ENCODE measurements around the gene DYNLRB1.

DYNLRB1 gene

DNA sequence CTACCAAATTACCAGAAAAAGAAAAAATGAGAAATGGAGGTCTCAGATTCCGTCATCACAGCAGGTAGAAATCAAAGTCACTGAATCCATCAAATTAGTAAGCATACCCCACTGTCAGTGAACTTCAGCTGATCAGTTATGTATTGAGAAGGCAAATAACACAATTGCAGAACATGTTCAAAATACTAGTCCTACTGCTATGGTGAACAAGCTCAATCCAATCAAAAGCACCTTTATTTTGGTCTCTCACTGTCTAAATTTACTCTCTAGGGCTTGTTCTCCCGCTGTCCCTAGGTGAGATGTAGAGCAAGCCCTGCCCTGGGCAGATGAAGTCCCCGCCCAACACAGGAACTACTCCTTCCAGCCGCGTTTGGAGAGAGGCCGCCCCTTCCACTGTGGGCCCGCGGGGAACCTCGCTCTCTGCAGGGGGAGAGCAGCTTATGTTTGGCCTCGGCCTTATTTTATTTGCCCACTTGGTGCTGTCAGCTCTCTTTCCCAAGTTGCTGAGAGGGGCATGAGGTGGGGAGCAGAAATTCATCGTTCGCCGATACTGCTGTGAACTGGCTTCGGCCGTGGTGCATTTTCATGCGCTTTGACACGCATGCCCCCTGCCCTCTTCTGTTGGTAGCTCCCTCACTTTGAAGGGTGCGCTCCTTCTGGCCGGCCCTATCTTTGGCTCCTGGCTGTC lies 28.0 kb downstream of the DYNLRB1 start:
- TF ChIP-seq CTCF (IDR thresholded peaks at IDR 0.05; ENCODE audit: low read depth, low read length): no peak
- no peak overlapping the region for H3K4me3 ChIP-seq (ENCODE audit: low read depth, low read length)

DNA sequence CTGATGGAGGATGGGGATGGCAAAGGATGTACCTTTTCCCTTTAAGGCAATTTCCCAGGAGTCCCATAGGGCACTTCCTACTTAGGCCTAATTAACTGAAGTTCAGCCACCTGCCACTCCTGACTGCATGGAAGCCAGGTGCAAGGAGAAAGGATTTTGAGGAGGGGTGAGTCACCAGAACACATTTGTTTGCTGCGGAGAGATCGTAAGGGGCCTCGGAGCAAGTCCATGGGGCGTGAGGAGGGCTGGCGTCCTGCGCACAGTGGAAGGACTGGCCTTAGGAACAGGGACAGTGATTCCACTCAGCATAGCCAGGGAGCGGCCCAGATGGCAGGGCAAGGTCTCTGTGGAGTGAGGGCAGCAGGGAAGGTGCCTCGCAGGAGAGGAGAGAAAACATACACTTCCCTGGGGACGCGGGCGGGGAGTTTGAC lies 30.5 kb downstream of the DYNLRB1 start:
- H3K4me3 ChIP-seq (ENCODE audit: low read depth, low read length): no peak overlapping the region
- TF ChIP-seq CTCF (IDR thresholded peaks at IDR 0.05; ENCODE audit: low read depth, low read length): no peak

GRCh38 chr20:34547844-34548613 lies 31.8 kb downstream of the DYNLRB1 start:
- TF ChIP-seq CTCF (IDR thresholded peaks at IDR 0.05; ENCODE audit: low read depth, low read length): no peak

GRCh38 chr20:34549291-34549928 lies 33.2 kb downstream of the DYNLRB1 start:
- no peak overlapping the region for H3K4me3 ChIP-seq (ENCODE audit: low read depth, low read length)
- TF ChIP-seq CTCF (IDR thresholded peaks at IDR 0.05; ENCODE audit: low read depth, low read length): no peak

More at GRCh38 chr20:34547844-34548613, 31.8 kb downstream of the DYNLRB1 start:
- H3K4me3 ChIP-seq (ENCODE audit: low read depth, low read length): no peak overlapping the region

GRCh38 chr20:34549929-34550305 lies 33.7 kb downstream of the DYNLRB1 start:
- no peak for TF ChIP-seq CTCF (IDR thresholded peaks at IDR 0.05; ENCODE audit: low read depth, low read length)
- no peak overlapping the region for H3K4me3 ChIP-seq (ENCODE audit: low read depth, low read length)

GRCh38 chr20:34552569-34552968 lies 36.3 kb downstream of the DYNLRB1 start:
- no peak for TF ChIP-seq CTCF (IDR thresholded peaks at IDR 0.05; ENCODE audit: low read depth, low read length)
- H3K4me3 ChIP-seq (ENCODE audit: low read depth, low read length): no peak overlapping the region
